Measurements from ENCODE around the gene AGXT. TPM values are rescaled to one million over a fixed set of nuclear protein-coding genes. Genes with fewer than 3 reads are reported as not detected.

AGXT gene
- total RNA-seq, 4 donors from 2014 or later: not detected

DNA sequence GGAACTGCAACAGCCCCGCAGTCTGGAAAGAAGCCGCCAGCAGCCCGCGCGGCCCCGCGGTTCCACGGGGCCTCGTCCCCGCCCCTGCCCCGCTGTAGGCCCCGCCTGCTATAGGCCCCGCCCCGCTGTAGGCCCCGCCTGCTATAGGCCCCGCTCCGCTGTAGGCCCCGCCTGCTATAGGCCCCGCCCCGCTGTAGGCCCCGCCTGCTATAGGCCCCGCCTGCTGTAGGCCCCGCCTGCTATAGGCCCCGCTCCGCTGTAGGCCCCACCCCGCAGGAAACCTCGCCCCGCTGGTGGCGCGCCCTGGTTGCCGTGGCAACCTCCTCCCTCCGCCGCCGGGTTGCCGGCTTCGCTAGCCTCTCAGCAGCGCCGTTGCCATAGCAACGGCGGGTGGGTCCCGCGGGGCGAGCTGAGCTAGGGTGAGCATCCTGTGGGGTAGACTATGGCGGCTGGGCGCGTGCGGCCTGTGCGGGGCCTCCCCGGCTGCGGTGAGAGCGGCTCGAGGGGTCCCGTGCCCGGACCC is 36.4 kb upstream of the AGXT start:
- intact Hi-C loops (cut with DNase I): no loop called here
- Histone ChIP-seq H3K4me1 (peaks cover 4 to 9% of the 10 kb centered on the region in 2 donors), H3K9me3 (no peaks in the 10 kb centered on the region), H3K27me3 (no peaks in the 10 kb centered on the region), H3K36me3 (no peaks in the 10 kb centered on the region), H3K4me3 (replicated peaks in 1 of 3) (no peak overlapping the region), H3K27ac (no peak overlapping the region)
- WGBS, 2 donors: 7 to 9% methylated on average over 6 to 15 of the region's 54 CpGs
- peak; percentile 68 for DNase-seq
- no peak for TF ChIP-seq POLR2A (IDR thresholded peaks at IDR 0.05)
- TF ChIP-seq, protein P1, sequence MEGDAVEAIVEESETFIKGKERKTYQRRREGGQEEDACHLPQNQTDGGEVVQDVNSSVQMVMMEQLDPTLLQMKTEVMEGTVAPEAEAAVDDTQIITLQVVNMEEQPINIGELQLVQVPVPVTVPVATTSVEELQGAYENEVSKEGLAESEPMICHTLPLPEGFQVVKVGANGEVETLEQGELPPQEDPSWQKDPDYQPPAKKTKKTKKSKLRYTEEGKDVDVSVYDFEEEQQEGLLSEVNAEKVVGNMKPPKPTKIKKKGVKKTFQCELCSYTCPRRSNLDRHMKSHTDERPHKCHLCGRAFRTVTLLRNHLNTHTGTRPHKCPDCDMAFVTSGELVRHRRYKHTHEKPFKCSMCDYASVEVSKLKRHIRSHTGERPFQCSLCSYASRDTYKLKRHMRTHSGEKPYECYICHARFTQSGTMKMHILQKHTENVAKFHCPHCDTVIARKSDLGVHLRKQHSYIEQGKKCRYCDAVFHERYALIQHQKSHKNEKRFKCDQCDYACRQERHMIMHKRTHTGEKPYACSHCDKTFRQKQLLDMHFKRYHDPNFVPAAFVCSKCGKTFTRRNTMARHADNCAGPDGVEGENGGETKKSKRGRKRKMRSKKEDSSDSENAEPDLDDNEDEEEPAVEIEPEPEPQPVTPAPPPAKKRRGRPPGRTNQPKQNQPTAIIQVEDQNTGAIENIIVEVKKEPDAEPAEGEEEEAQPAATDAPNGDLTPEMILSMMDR (IDR thresholded peaks at IDR 0.05): no peak

DNA sequence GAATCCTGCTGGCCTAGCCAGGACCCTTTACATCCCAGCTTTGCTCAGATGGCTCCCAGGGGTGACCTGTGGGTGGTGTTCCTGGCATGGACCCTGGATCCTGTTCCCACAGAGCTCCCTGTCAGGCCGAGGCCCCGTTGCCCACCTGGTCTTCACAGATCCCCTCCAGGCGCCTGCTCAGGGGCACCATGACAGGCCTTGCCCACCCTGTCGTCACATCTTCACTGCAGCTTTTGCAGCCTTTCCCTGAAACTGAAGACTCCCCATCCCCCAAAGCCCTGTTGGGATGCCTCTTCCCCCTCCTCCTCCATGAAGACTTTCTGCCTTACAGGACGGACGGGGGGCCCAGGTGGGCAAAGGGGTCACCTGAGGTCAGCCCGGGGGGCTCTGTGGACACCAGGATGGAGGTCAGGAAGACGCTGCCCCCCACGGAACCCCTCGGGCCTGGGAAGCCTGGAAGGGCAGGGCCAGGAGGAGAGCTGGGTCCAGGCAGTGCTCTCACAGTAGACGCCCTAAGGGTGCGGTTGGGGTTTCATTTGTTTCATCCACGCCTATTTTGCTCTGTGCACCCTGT is 35.6 kb upstream of the AGXT start:
- DNase-seq: no peak
- no peaks in the 10 kb centered on the region for H3K9me3 ChIP-seq
- no peaks in the 10 kb centered on the region for H3K36me3 ChIP-seq
- intact Hi-C loops (cut with DNase I): no loop called here
- H3K27ac ChIP-seq: no peak overlapping the region
- peaks cover 4 to 9% of the 10 kb centered on the region in 2 donors for H3K4me1 ChIP-seq
- TF ChIP-seq, protein P1 (IDR thresholded peaks at IDR 0.05): no peak
- TF ChIP-seq POLR2A (IDR thresholded peaks at IDR 0.05): no peak
- 73 to 80% methylated on average over 12 to 13 of the region's 13 CpGs for WGBS, 2 donors
- H3K27me3 ChIP-seq: no peaks in the 10 kb centered on the region
- no peak overlapping the region for H3K4me3 ChIP-seq (replicated peaks in 1 of 3)

DNA sequence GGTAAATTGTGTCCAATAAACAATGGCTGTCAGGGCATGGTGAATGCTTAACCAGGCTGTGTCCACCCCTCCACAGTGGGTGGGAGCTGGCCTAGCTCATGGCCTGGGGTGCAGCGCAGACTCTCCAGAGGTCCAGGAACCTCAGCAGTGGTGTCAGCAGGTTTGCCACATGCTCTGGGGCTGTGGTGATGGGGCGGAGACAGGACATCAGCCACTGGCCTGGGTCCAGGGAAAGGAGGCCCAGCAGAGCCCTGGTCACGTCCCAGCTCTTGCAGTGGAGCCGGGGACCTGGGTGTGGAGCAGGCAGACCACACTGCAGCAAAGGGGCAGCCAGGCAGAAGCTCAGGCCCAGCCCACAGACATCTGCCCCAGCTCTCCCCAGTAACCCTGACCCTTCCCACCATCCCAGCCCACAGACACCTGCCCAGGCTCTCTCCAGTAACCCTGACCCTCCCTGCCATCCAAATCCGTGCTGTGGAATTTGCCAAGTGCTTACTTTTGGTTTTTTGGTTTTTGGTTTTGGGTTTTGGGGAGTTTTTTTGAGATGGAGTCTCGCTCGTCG is 34.8 kb upstream of the AGXT start:
- WGBS, 2 donors: 73 to 80% methylated on average over 7 to 8 of the region's 8 CpGs
- intact Hi-C loops (cut with DNase I): no loop called here
- Histone ChIP-seq H3K4me3 (replicated peaks in 1 of 3) (no peak overlapping the region), H3K4me1 (peaks cover 4 to 9% of the 10 kb centered on the region in 2 donors), H3K27ac (no peak overlapping the region), H3K36me3 (no peaks in the 10 kb centered on the region), H3K27me3 (no peaks in the 10 kb centered on the region), H3K9me3 (no peaks in the 10 kb centered on the region)
- TF ChIP-seq, protein P1 (IDR thresholded peaks at IDR 0.05): no peak
- TF ChIP-seq POLR2A (IDR thresholded peaks at IDR 0.05): no peak
- no peak for DNase-seq

DNA sequence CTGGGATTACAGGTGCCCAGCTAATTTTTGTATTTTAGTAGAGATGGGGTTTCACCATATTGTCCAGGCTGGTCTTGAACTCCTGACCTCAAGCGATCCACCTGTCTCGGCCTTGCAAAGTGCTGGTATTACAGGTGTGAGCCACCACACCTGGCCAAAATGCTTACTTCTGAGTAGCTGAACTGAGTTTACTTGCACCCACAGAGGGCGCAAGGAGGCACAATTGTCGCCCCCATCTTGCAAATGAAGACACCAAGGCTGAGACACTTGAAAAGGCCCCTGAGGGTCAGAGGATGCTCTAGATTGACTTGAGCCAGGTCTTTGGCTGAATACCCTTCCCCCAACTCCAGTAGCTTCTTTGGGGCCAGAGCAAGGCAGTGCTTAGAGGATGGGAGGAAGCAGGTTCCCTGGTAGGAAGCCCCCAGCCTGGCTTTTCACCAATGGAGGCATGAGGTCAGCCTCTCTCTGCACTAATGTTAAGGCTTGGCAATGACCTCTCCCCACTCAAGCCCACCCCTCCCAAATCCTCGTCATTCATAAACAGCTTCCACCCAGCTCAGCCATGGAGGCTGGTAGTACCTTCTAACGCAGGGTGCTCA is 34.1 kb upstream of the AGXT start:
- H3K9me3 ChIP-seq: no peaks in the 10 kb centered on the region
- peaks cover 4 to 9% of the 10 kb centered on the region in 2 donors for H3K4me1 ChIP-seq
- H3K4me3 ChIP-seq (replicated peaks in 1 of 3): no peak overlapping the region
- DNase-seq: no peak
- H3K27ac ChIP-seq: no peak overlapping the region
- intact Hi-C loops (cut with DNase I): no loop called here
- no peaks in the 10 kb centered on the region for H3K36me3 ChIP-seq
- H3K27me3 ChIP-seq: no peaks in the 10 kb centered on the region
- WGBS, 2 donors: 86 to 89% methylated on average over 4 to 6 of the region's 6 CpGs
- TF ChIP-seq, protein P1 (IDR thresholded peaks at IDR 0.05): no peak
- TF ChIP-seq POLR2A (IDR thresholded peaks at IDR 0.05): no peak

DNA sequence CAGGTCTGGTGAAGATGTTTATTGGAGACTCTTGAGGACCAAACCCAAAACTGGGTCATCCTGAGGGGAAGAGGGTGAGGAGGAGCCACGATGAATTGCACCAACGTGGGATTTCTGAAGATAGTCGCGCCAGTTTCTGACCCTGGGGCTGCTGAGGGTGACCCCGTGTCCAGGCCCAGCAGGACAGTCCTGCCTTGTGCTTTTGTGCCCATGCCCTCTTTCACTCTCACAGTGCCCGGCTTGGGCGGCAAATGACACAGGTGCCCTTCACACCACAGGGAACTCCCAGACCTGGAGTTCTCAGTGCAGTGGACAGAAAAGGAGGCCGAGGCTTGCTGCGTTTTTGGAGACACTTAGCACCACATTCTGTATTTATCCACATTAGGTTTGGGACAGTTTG is 33.1 kb upstream of the AGXT start:
- Histone ChIP-seq H3K27me3 (no peaks in the 10 kb centered on the region), H3K36me3 (no peaks in the 10 kb centered on the region), H3K4me3 (replicated peaks in 1 of 3) (no peak overlapping the region), H3K9me3 (no peaks in the 10 kb centered on the region), H3K4me1 (peaks cover 4 to 9% of the 10 kb centered on the region in 2 donors), H3K27ac (no peak overlapping the region)
- TF ChIP-seq, protein P1 (IDR thresholded peaks at IDR 0.05): no peak
- TF ChIP-seq POLR2A (IDR thresholded peaks at IDR 0.05): no peak
- no peak for DNase-seq
- 87 to 89% methylated on average over 9 of the region's 9 CpGs for WGBS, 2 donors
- intact Hi-C loops (cut with DNase I): no loop called here

All from thyroid gland (tissue), 4 donors.